22Rv1 (cell line): ENCODE results near the gene TUFT1.

Source experiments
- H3K27ac ChIP-seq: fragments of 450-650 bp; 2 replicates; pipeline ENCODE4 v1.5.1; 2017
- CTCF ChIP-seq: fragments of 450-650 bp; IDR thresholded peaks from 2 replicates; pipeline ENCODE4 v1.5.1; 2017; ENCODE audit warnings: mild to moderate bottlenecking
- ZFX ChIP-seq: fragments of 450-650 bp; IDR thresholded peaks from 2 replicates; pipeline ENCODE4 v1.6.1; 2017; ENCODE audit warnings: antibody characterized with exemption, borderline replicate concordance

Gene TUFT1

GRCh38 chr1:151626740-151627334 is 86.7 kb downstream of the TUFT1 start:
- TF ChIP-seq ZFX (no peak), CTCF (no peak)
- H3K27ac ChIP-seq = no peak overlapping the region; the same call in 1 of the 2 replicates

- TF ChIP-seq CTCF = no peak
- TF ChIP-seq ZFX = no peak
- no peak overlapping the region for H3K27ac ChIP-seq
These were observed 89.2 kb downstream of the TUFT1 start for GRCh38 chr1:151629278-151629677.
